Measurements from ENCODE around the gene UBE2K.

DNA sequence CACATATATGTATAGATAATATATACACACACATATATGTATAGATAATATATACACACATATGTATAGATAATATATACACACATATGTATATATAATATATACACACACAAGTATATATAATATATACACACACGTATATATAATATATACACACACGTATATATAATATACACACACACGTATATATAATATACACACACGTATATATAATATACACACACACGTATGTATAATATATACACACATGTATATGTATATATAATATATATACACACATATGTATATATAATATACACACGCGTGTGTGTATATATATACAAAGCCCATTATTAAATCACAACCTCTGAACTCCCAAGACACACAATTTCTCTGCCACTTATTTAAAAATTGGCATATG lies 8.0 kb upstream of the UBE2K start:
- TF ChIP-seq, protein P1, sequence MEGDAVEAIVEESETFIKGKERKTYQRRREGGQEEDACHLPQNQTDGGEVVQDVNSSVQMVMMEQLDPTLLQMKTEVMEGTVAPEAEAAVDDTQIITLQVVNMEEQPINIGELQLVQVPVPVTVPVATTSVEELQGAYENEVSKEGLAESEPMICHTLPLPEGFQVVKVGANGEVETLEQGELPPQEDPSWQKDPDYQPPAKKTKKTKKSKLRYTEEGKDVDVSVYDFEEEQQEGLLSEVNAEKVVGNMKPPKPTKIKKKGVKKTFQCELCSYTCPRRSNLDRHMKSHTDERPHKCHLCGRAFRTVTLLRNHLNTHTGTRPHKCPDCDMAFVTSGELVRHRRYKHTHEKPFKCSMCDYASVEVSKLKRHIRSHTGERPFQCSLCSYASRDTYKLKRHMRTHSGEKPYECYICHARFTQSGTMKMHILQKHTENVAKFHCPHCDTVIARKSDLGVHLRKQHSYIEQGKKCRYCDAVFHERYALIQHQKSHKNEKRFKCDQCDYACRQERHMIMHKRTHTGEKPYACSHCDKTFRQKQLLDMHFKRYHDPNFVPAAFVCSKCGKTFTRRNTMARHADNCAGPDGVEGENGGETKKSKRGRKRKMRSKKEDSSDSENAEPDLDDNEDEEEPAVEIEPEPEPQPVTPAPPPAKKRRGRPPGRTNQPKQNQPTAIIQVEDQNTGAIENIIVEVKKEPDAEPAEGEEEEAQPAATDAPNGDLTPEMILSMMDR (IDR thresholded peaks at IDR 0.05; ENCODE audit: insufficient read depth, low read length, poor library complexity, severe bottlenecking): no peak
- no peak for TF ChIP-seq EZH2phosphoT487 (conservative IDR thresholded peaks at IDR 0.05; ENCODE audit: low read length)

Measured in SU-DHL-6 (cell line).